ENCODE measurements around the gene XKR8.

Gene XKR8

DNA sequence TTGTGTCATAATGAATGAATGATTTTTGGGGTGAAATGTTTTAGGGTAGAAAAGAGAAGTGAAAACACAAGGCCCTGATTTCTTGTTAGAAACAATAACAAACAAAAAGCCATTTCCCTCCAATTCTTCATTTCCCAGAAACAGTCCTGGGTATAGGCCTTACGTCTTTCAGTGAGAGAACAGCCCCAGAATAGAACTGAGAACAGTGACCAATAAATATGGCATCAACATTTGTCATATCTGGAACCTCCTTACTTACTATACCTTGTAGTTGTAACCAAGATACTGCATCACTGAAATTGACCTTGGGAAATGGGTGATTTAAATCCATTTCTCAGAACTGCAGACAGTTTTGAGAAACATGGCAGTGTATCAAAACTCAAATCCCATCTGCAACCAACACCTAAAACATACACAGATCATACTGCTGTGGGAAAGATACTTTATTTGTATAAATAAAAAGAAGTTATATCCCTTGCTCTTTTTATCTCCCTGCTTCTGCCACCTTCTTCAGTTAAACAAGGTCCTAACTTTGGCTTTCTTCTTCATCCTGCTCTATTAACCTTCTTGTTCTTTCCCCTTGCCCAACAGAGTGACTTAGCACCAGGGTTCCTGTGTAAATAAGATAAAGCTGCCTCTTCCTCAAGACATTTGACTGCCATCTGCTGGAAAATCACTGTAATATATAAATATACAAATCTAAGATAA, 19.5 kb downstream of the XKR8 start:
- no peak for TF ChIP-seq SIN3A (IDR thresholded peaks at IDR 0.05; ENCODE audit: borderline replicate concordance, insufficient read depth, low read length)
- no peak for TF ChIP-seq POLR2AphosphoS5 (IDR thresholded peaks at IDR 0.05; ENCODE audit: low read depth, low read length)
- no peak for TF ChIP-seq REST (IDR thresholded peaks at IDR 0.05; ENCODE audit: insufficient read depth in 1 of 2, low read depth in 2 of 2, low read length in 2 of 2)
- no peak for TF ChIP-seq FOXP2 (optimal IDR thresholded peaks at IDR 0.05; ENCODE audit: borderline replicate concordance, extremely low read depth, extremely low read length, insufficient read depth)
- TF ChIP-seq TAF1 (IDR thresholded peaks at IDR 0.05; ENCODE audit: borderline replicate concordance, insufficient read depth, low read length): no peak

DNA sequence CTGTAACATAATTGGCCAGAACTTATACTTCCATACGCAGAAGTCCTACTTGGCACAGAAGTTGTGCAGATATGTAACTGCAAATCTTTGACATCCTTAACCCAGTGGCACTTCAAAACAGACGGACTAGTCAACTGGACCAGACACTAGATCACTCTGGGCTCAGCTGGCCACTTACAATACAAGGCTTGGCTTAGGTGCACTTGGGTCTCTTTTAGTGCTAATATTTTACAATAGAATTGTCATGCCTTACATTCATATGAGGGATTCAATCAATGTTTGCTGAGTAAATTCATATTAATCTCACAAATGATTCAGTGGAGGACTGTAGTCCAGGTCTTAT, 20.1 kb downstream of the XKR8 start:
- TF ChIP-seq POLR2AphosphoS5 (IDR thresholded peaks at IDR 0.05; ENCODE audit: low read depth, low read length): no peak
- TF ChIP-seq TAF1 (IDR thresholded peaks at IDR 0.05; ENCODE audit: borderline replicate concordance, insufficient read depth, low read length): no peak
- no peak for TF ChIP-seq REST (IDR thresholded peaks at IDR 0.05; ENCODE audit: insufficient read depth in 1 of 2, low read depth in 2 of 2, low read length in 2 of 2)
- no peak for TF ChIP-seq SIN3A (IDR thresholded peaks at IDR 0.05; ENCODE audit: borderline replicate concordance, insufficient read depth, low read length)
- no peak for TF ChIP-seq FOXP2 (optimal IDR thresholded peaks at IDR 0.05; ENCODE audit: borderline replicate concordance, extremely low read depth, extremely low read length, insufficient read depth)

GRCh38 chr1:27980216-27980845, 20.6 kb downstream of the XKR8 start:
- TF ChIP-seq POLR2AphosphoS5 (IDR thresholded peaks at IDR 0.05; ENCODE audit: low read depth, low read length): no peak
- TF ChIP-seq REST (IDR thresholded peaks at IDR 0.05; ENCODE audit: insufficient read depth in 1 of 2, low read depth in 2 of 2, low read length in 2 of 2): no peak
- no peak for TF ChIP-seq TAF1 (IDR thresholded peaks at IDR 0.05; ENCODE audit: borderline replicate concordance, insufficient read depth, low read length)
- no peak for TF ChIP-seq SIN3A (IDR thresholded peaks at IDR 0.05; ENCODE audit: borderline replicate concordance, insufficient read depth, low read length)
- no peak for TF ChIP-seq FOXP2 (optimal IDR thresholded peaks at IDR 0.05; ENCODE audit: borderline replicate concordance, extremely low read depth, extremely low read length, insufficient read depth)

- no peak for TF ChIP-seq POLR2AphosphoS5 (IDR thresholded peaks at IDR 0.05; ENCODE audit: low read depth, low read length)
- TF ChIP-seq FOXP2 (optimal IDR thresholded peaks at IDR 0.05; ENCODE audit: borderline replicate concordance, extremely low read depth, extremely low read length, insufficient read depth): no peak
- no peak for TF ChIP-seq TAF1 (IDR thresholded peaks at IDR 0.05; ENCODE audit: borderline replicate concordance, insufficient read depth, low read length)
- no peak for TF ChIP-seq SIN3A (IDR thresholded peaks at IDR 0.05; ENCODE audit: borderline replicate concordance, insufficient read depth, low read length)
- no peak for TF ChIP-seq REST (IDR thresholded peaks at IDR 0.05; ENCODE audit: insufficient read depth in 1 of 2, low read depth in 2 of 2, low read length in 2 of 2)
Observed at GRCh38 chr1:27981145-27981544, 21.4 kb downstream of the XKR8 start.
